H1 (cell line): ENCODE measurements around the gene MESD. TPM values are rescaled to one million over a fixed set of nuclear protein-coding genes. Genes with fewer than 3 reads are reported as not detected.
A peak's percentile ranks its signal among the peaks of the same experiment; 100 is the strongest.

Experiments used
- CTCF ChIA-PET: fragments of 300-600 bp; sonication (Branson Sonifier 250); formaldehyde crosslinking; loops from one replicate; lab custom pipeline; 2021; ENCODE audit not compliant: partially characterized antibody; lab: Charles Lee
- POLR2A ChIA-PET: fragments of 300-600 bp; sonication (Branson Sonifier 250); formaldehyde crosslinking; loops from one replicate; lab custom pipeline; 2021; ENCODE audit warnings: inconsistent platforms; ENCODE audit not compliant: partially characterized antibody; lab: Charles Lee
- DNase-seq, 2 experiments: peaks; one replicate each; pipeline versions ENCODE4 v3.0.0 to v3.0.0-alpha.2; 2010 to 2022; ENCODE audit warnings: low spot score in 2 of 2, low read depth in 1 of 2, mixed read lengths in 1 of 2
- FAIRE-seq: peaks from 2 replicates; lab custom pipeline; 2011; peaks lifted over from hg19 to GRCh38; lab: Jason Lieb, UNC
- H2AFZ ChIP-seq: 2 replicates; pipeline ENCODE4 v1.8.1; 2012; ENCODE audit warnings: low read length, inconsistent platforms
- H2AK5ac ChIP-seq: 2 replicates; pipeline ENCODE4 v1.6.1; 2013; ENCODE audit warnings: low read depth, low read length
- H2BK120ac ChIP-seq: replicated peaks from 2 replicates; pipeline ENCODE3; 2013; ENCODE audit warnings: low read depth, low read length, inconsistent platforms
- H2BK12ac ChIP-seq: 2 replicates; pipeline ENCODE4 v1.6.1; 2013; ENCODE audit warnings: low read depth, low read length
- H2BK15ac ChIP-seq: 2 replicates; pipeline ENCODE4 v1.6.1; 2013; ENCODE audit warnings: low read length
- H2BK20ac ChIP-seq: 2 replicates; pipeline ENCODE4 v1.6.1; 2013; ENCODE audit warnings: low read length
- H2BK5ac ChIP-seq: 2 replicates; pipeline ENCODE4 v1.6.1; 2013; ENCODE audit warnings: low read depth, low read length
- H3K14ac ChIP-seq: 2 replicates; pipeline ENCODE4 v1.6.1; 2013; ENCODE audit warnings: inconsistent platforms; ENCODE audit not compliant: insufficient read length
- H3K18ac ChIP-seq: 2 replicates; pipeline ENCODE4 v1.6.1; 2013; ENCODE audit warnings: low read length; ENCODE audit errors: extremely low read depth
- H3K23ac ChIP-seq: 2 replicates; pipeline ENCODE4 v1.6.1; 2013; ENCODE audit warnings: inconsistent platforms; ENCODE audit not compliant: insufficient read length
- H3K23me2 ChIP-seq: 2 replicates; pipeline ENCODE4 v1.6.1; 2013; ENCODE audit warnings: low read depth, low read length
- H3K27ac ChIP-seq: 2 replicates; pipeline ENCODE4 v1.6.1; 2011; ENCODE audit warnings: low read depth, low read length, inconsistent platforms
- H3K27me3 ChIP-seq, 4 experiments: replicated peaks in 1 of 4; 1 replicate in 1 of 4; 2 replicates in 3 of 4; pipeline versions ENCODE4 v1.6.1 to v1.8.1; 2011 to 2013; ENCODE audit warnings: low read length in 3 of 4, mild to moderate bottlenecking in 3 of 4, inconsistent platforms in 2 of 4, mixed read lengths in 2 of 4, moderate library complexity in 1 of 4; ENCODE audit not compliant: control insufficient read depth in 3 of 4, insufficient read depth in 3 of 4; ENCODE audit errors: extremely low read depth in 1 of 4
- H3K36me3 ChIP-seq, 4 experiments: 2 replicates each; pipeline versions ENCODE4 v1.6.1 to v1.8.1; 2011 to 2013; ENCODE audit warnings: mild to moderate bottlenecking in 4 of 4, low read length in 3 of 4, moderate library complexity in 2 of 4, control low read depth in 1 of 4, inconsistent platforms in 1 of 4; ENCODE audit not compliant: insufficient read depth in 4 of 4, control insufficient read depth in 2 of 4
- H3K4ac ChIP-seq: replicated peaks from 2 replicates; pipeline ENCODE3; 2013; ENCODE audit warnings: low read length, low read depth, mixed read lengths, inconsistent platforms; ENCODE audit not compliant: insufficient read length
- H3K4me1 ChIP-seq, 4 experiments: replicated peaks in 1 of 4; 1 replicate in 1 of 4; 2 replicates in 3 of 4; pipeline versions ENCODE4 v1.6.1 to v1.8.1; 2011 to 2013; ENCODE audit warnings: low read length in 3 of 4, inconsistent platforms in 2 of 4, mixed read lengths in 1 of 4; ENCODE audit not compliant: insufficient read depth in 4 of 4, control insufficient read depth in 3 of 4
- H3K4me2 ChIP-seq, 2 experiments: 2 replicates each; pipeline versions ENCODE4 v1.6.1 to v1.8.1; 2011 to 2013; ENCODE audit warnings: low read depth in 2 of 2, low read length in 2 of 2, control low read depth in 1 of 2, inconsistent platforms in 1 of 2, mild to moderate bottlenecking in 1 of 2; ENCODE audit not compliant: insufficient read depth in 1 of 2
- H3K4me3 ChIP-seq, 4 experiments: fragments of 200-600, 300-600 bp in 1 of 4; sonication (generic), shearing (Covaris generic), sonication (Bioruptor Twin) in 1 of 4; 2 replicates each; pipeline versions ENCODE4 v1.5.1 to v1.8.1; 2011 to 2016; ENCODE audit warnings: low read length in 4 of 4, low read depth in 3 of 4, control low read depth in 2 of 4, inconsistent platforms in 2 of 4, mild to moderate bottlenecking in 2 of 4, mixed read lengths in 1 of 4, moderate library complexity in 1 of 4; ENCODE audit not compliant: insufficient read depth in 2 of 4; ENCODE audit errors: extremely low read depth in 1 of 4
- H3K56ac ChIP-seq: replicated peaks from 2 replicates; pipeline ENCODE3; 2013; ENCODE audit warnings: low read depth, mild to moderate bottlenecking, mixed read lengths, low read length, inconsistent platforms; ENCODE audit not compliant: insufficient read length
- H3K79me1 ChIP-seq: 2 replicates; pipeline ENCODE4 v1.6.1; 2013; ENCODE audit warnings: low read depth, low read length, control low read depth
- H3K79me2 ChIP-seq, 2 experiments: 2 replicates each; pipeline versions ENCODE4 v1.6.1 to v1.8.1; 2012 to 2013; ENCODE audit warnings: low read length in 2 of 2, mild to moderate bottlenecking in 2 of 2, inconsistent platforms in 1 of 2; ENCODE audit not compliant: insufficient read depth in 2 of 2, control insufficient read depth in 1 of 2
- H3K9ac ChIP-seq, 4 experiments: replicated peaks in 1 of 4; 1 replicate in 1 of 4; 2 replicates in 3 of 4; pipeline versions ENCODE4 v1.6.1 to v1.8.1; 2011 to 2013; ENCODE audit warnings: low read depth in 3 of 4, low read length in 3 of 4, control low read depth in 2 of 4, mild to moderate bottlenecking in 2 of 4, moderate library complexity in 2 of 4, inconsistent platforms in 1 of 4; ENCODE audit errors: extremely low read depth in 1 of 4
- H3K9me3 ChIP-seq, 2 experiments: 2 replicates each; pipeline versions ENCODE4 v1.6.1 to v1.8.1; 2012 to 2013; ENCODE audit warnings: mild to moderate bottlenecking in 2 of 2, moderate library complexity in 2 of 2, control low read depth in 1 of 2, inconsistent platforms in 1 of 2, low read depth in 1 of 2, low read length in 1 of 2, mixed read lengths in 1 of 2; ENCODE audit not compliant: insufficient read depth in 2 of 2
- H4K20me1 ChIP-seq, 2 experiments: replicated peaks in 1 of 2; 2 replicates each; pipeline versions ENCODE3 to v1.8.1; 2011 to 2013; ENCODE audit warnings: inconsistent platforms in 2 of 2, low read length in 2 of 2, mild to moderate bottlenecking in 1 of 2; ENCODE audit not compliant: insufficient read depth in 2 of 2, control insufficient read depth in 1 of 2
- H4K5ac ChIP-seq: 2 replicates; pipeline ENCODE4 v1.6.1; 2013; ENCODE audit warnings: low read length, low read depth, mixed read lengths, inconsistent platforms; ENCODE audit not compliant: insufficient read length
- H4K8ac ChIP-seq: 2 replicates; pipeline ENCODE4 v1.8.0; 2013; ENCODE audit warnings: mild to moderate bottlenecking, moderate library complexity, low read length, inconsistent platforms; ENCODE audit not compliant: insufficient read depth; ENCODE audit errors: extremely low read depth
- H4K91ac ChIP-seq: replicated peaks from 2 replicates; pipeline ENCODE3; 2013; ENCODE audit warnings: low read length, mixed read lengths, inconsistent platforms; ENCODE audit not compliant: insufficient read length
- CBX5 ChIP-seq: fragments of 300-800, 300-1000 bp; sonication (generic); IDR thresholded peaks from 2 replicates; pipeline ENCODE4 v1.7.1; 2016; ENCODE audit warnings: antibody characterized with exemption, low read length, low read depth
- CBX8 ChIP-seq: fragments of 300-800, 300-1000 bp; sonication (generic); IDR thresholded peaks from 2 replicates; pipeline ENCODE4 v1.7.1; 2016; ENCODE audit warnings: low read depth, low read length, borderline replicate concordance
- CEBPB ChIP-seq: IDR thresholded peaks from 2 replicates; pipeline ENCODE4 v1.6.1; 2012; ENCODE audit warnings: low read depth, low read length
- CTBP2 ChIP-seq: IDR thresholded peaks from 2 replicates; pipeline ENCODE4 v1.7.0; 2011; ENCODE audit warnings: borderline replicate concordance, mild to moderate bottlenecking, moderate library complexity, mixed read lengths, low read length; ENCODE audit not compliant: insufficient read depth, insufficient read length
- MAFK ChIP-seq: IDR thresholded peaks from 2 replicates; pipeline ENCODE4 v1.6.1; 2012; ENCODE audit warnings: low read depth, mild to moderate bottlenecking, improper control_type of control experiment, low read length
- NRF1 ChIP-seq: IDR thresholded peaks from 2 replicates; pipeline ENCODE4 v1.6.1; 2011; ENCODE audit warnings: mild to moderate bottlenecking, low read depth, low read length, improper control_type of control experiment
- PHF8 ChIP-seq: fragments of 200-600 bp; sonication (generic); conservative IDR thresholded peaks from 2 replicates; pipeline ENCODE4 v1.7.1; 2012; ENCODE audit warnings: low read depth, mild to moderate bottlenecking, inconsistent platforms, low read length, moderate library complexity
- POU5F1 ChIP-seq: IDR thresholded peaks from 2 replicates; pipeline ENCODE4 v1.6.1; 2011; ENCODE audit warnings: low read depth, mild to moderate bottlenecking, low read length, moderate library complexity
- RNF2 ChIP-seq: fragments of 200-900, 300-1000 bp; sonication (generic); IDR thresholded peaks from 2 replicates; pipeline ENCODE4 v1.7.1; 2016; ENCODE audit warnings: borderline replicate concordance, low read depth, mild to moderate bottlenecking, antibody characterized with exemption, low read length; ENCODE audit not compliant: poor library complexity, severe bottlenecking; ENCODE audit errors: missing control alignments
- RXRA ChIP-seq: IDR thresholded peaks from 2 replicates; pipeline ENCODE4 v1.6.1; 2011; ENCODE audit warnings: low read depth, mild to moderate bottlenecking, low read length, moderate library complexity; ENCODE audit not compliant: insufficient read depth
- SRF ChIP-seq: IDR thresholded peaks from 2 replicates; pipeline ENCODE4 v1.6.1; 2011; ENCODE audit warnings: mild to moderate bottlenecking, low read depth, low read length, moderate library complexity
- WGBS, 2 experiments: shearing (Covaris generic) in 1 of 2; methylation state at CpG; one replicate each; pipeline versions ENCODE4 v1.1.6 to v1.1.7; 2013 to 2015; ENCODE audit warnings: low lambda C conversion rate in 2 of 2, mixed read lengths in 2 of 2, inconsistent platforms in 1 of 2, low coverage in 1 of 2, missing lambda C conversion rate in 1 of 2; ENCODE audit not compliant: insufficient replicate concordance in 2 of 2, insufficient coverage in 1 of 2, insufficient read length in 1 of 2; ENCODE audit errors: extremely low coverage in 1 of 2, missing lambda C conversion rate in 1 of 2; 5-methylcytosine and 5-hydroxymethylcytosine counted together
- polyA plus RNA-seq, 7 experiments: library from polyadenylated mRNA; depleted of rRNA in 3 of 7; stranded (reverse) in 5 of 7; unstranded in 2 of 7; fragments of >200 nt in 5 of 7; fragments of 200-250 nt in 2 of 7; gene quantifications; 1 replicate in 5 of 7; 2 replicates in 1 of 7; 4 replicates in 1 of 7; pipeline versions ENCODE4 v1.2.1 to v1.2.3, GENCODE V29; 2011 to 2013; ENCODE audit warnings: missing spikeins in 2 of 7, mixed read lengths in 2 of 7
- total RNA-seq: library from RNA; stranded (reverse); fragmentation: NEBNext Ultra II Directional; extraction: Animal tissue kit (Norgen Biotek cat#: 25700); gene quantifications from 2 replicates; pipeline ENCODE4 v1.2.1, GENCODE V29; 2021

The MESD gene
- total and polyA plus RNA-seq, 2 of the 8 experiments (the other 6 are each of a cell fraction or from before 2014, with no cell fraction given), result 11.0 to 28.3 TPM

GRCh38 chr15:80912673-80913072 lies 76.9 kb downstream of the MESD start:
- 87% methylated on average over 6 of the region's 6 CpGs; no CpG with 5 or more reads in 1 of the 2 experiments for WGBS, 2 experiments

More at GRCh38 chr15:80912673-80913072, 76.9 kb downstream of the MESD start:
- Histone ChIP-seq H3K4ac (no peak overlapping the region), H3K4me3 (no peak overlapping the region), H3K79me1 (no peaks in the 10 kb centered on the region), H4K91ac (no peak overlapping the region), H3K36me3 (no peaks in the 10 kb centered on the region), H2BK5ac (no peak overlapping the region), H2BK15ac (peak overlapping the region; percentile 37; the same call in 1 of the 2 replicates), H3K56ac (no peak overlapping the region), H3K27me3 (peaks cover 0 to 2% (median 0%) of the 10 kb centered on the region in 4 experiments; a peak in 2 of 7 replicates), H4K20me1 (no peaks in the 10 kb centered on the region), H3K27ac (no peak overlapping the region), H2AK5ac (no peak overlapping the region), H3K4me2 (no peak overlapping the region), H3K18ac (no peak overlapping the region), H3K79me2 (no peaks in the 10 kb centered on the region), H4K5ac (no peak overlapping the region), H3K14ac (no peak overlapping the region), H2BK12ac (no peak overlapping the region), H3K9me3 (no peaks in the 10 kb centered on the region), H2BK120ac (no peak overlapping the region), H3K23ac (no peak overlapping the region), H2AFZ (no peak overlapping the region), H2BK20ac (no peak overlapping the region), H3K23me2 (no peaks in the 10 kb centered on the region), H3K4me1 (peaks cover 0 to 3% (median 3%) of the 10 kb centered on the region in 4 experiments; a peak in 4 of 7 replicates), H3K9ac (no peak overlapping the region; a peak in 1 of 7 replicates), H4K8ac (no peak overlapping the region)
- ChIA-PET POLR2A (interaction anchor here (0.6 kb wide), 1 partner anchor 146 kb away, joined by 3 read pairs; no protein-coding TSS in a partner anchor), CTCF (interaction anchor here (0.6 to 3.1 kb wide), 19 partner anchors 7 to 276 kb away, joined by 3 to 25 read pairs (median 4); partner anchors contain the start of gene CEMIP)
- TF ChIP-seq CBX5 (no peak), PHF8 (no peak), SRF (no peak), CEBPB (no peak), MAFK (no peak), NRF1 (no peak), CBX8 (no peak), RXRA (no peak), POU5F1 (no peak), CTBP2 (no peak), RNF2 (no peak)
- DNase-seq (no peak), FAIRE-seq (no peak)
